HL-60/S4 treated with retinoic acid at 250 ng/mL for 4 days and 3 days (cell line): ENCODE results near the gene KRTAP10-3.

ENCODE experiments used
- in situ Hi-C: fragments of 300-500 bp; cut with MboI; formaldehyde crosslinking; loops from 2 replicates; pipeline ENCODE4 v1.7.0; 2022; ENCODE audit warnings: low sequenced_read_pairs

The KRTAP10-3 gene

GRCh38 chr21:44521301-44521927, 37.2 kb downstream of the KRTAP10-3 start:
- in situ Hi-C loops = loop anchor here (25.0 kb wide), 2 partner anchors 266 to 416 kb away; partner anchors contain the start of gene SLX9

GRCh38 chr21:44520326-44521300, 38.0 kb downstream of the KRTAP10-3 start:
- in situ Hi-C loops = loop anchor here (25.0 kb wide), 2 partner anchors 267 to 417 kb away; partner anchors contain the start of gene SLX9

GRCh38 chr21:44519346-44520325, 39.0 kb downstream of the KRTAP10-3 start:
- in situ Hi-C loops = loop anchor here (25.0 kb wide), 2 partner anchors 268 to 418 kb away; partner anchors contain the start of gene SLX9

GRCh38 chr21:44518686-44519085, 39.9 kb downstream of the KRTAP10-3 start:
- in situ Hi-C loops = loop anchor here (25.0 kb wide), 2 partner anchors 269 to 419 kb away; partner anchors contain the start of gene SLX9

GRCh38 chr21:44517175-44517899, 41.3 kb downstream of the KRTAP10-3 start:
- in situ Hi-C loops = loop anchor here (25.0 kb wide), 2 partner anchors 270 to 420 kb away; partner anchors contain the start of gene SLX9

GRCh38 chr21:44516828-44517174, 41.8 kb downstream of the KRTAP10-3 start:
- in situ Hi-C loops = loop anchor here (25.0 kb wide), 2 partner anchors 270 to 420 kb away; partner anchors contain the start of gene SLX9

GRCh38 chr21:44516342-44516741, 42.3 kb downstream of the KRTAP10-3 start:
- in situ Hi-C loops = loop anchor here (25.0 kb wide), 2 partner anchors 271 to 421 kb away; partner anchors contain the start of gene SLX9

- in situ Hi-C loops = loop anchor here (25.0 kb wide), 2 partner anchors 272 to 422 kb away; partner anchors contain the start of gene SLX9
Measured at GRCh38 chr21:44515359-44516165, 43.0 kb downstream of the KRTAP10-3 start.

- in situ Hi-C loops = loop anchor here (25.0 kb wide), 2 partner anchors 272 to 422 kb away; partner anchors contain the start of gene SLX9
Measured at GRCh38 chr21:44514746-44515358, 43.7 kb downstream of the KRTAP10-3 start.

- in situ Hi-C loops = loop anchor here (25.0 kb wide), 2 partner anchors 273 to 423 kb away; partner anchors contain the start of gene SLX9
Measured at GRCh38 chr21:44514218-44514520, 44.4 kb downstream of the KRTAP10-3 start.

- in situ Hi-C loops = loop anchor here (25.0 kb wide), 2 partner anchors 274 to 424 kb away; partner anchors contain the start of gene SLX9
Measured at GRCh38 chr21:44513389-44514217, 45.0 kb downstream of the KRTAP10-3 start.

GRCh38 chr21:44512496-44513388, 45.9 kb downstream of the KRTAP10-3 start:
- in situ Hi-C loops = loop anchor here (25.0 kb wide), 2 partner anchors 275 to 425 kb away; partner anchors contain the start of gene SLX9

- in situ Hi-C loops = loop anchor here (25.0 kb wide), 2 partner anchors 275 to 425 kb away; partner anchors contain the start of gene SLX9
Measured at GRCh38 chr21:44511938-44512275, 46.7 kb downstream of the KRTAP10-3 start.

GRCh38 chr21:44511219-44511937, 47.2 kb downstream of the KRTAP10-3 start:
- in situ Hi-C loops = loop anchor here (25.0 kb wide), 2 partner anchors 276 to 426 kb away; partner anchors contain the start of gene SLX9

- in situ Hi-C loops = loop anchor here (25.0 kb wide), 2 partner anchors 277 to 427 kb away; partner anchors contain the start of gene SLX9
Measured at GRCh38 chr21:44510508-44511218, 47.9 kb downstream of the KRTAP10-3 start.
